GM12878 (cell line): ENCODE measurements around the gene DES. TPM values are rescaled to one million over a fixed set of nuclear protein-coding genes. Genes with fewer than 3 reads are reported as not detected.

Experiments
- ATAC-seq: fragments of 200-7000 bp; cut with Tn5 transposase; 3 replicates; pipeline ENCODE4 v1.9.1; 2020; ENCODE audit warnings: mild to moderate bottlenecking, moderate library complexity
- BruUV-seq: library from RNA; stranded (reverse); fragments of 400-500 nt; replicated peaks from 2 replicates; lab custom pipeline; 2021; lab: Mats Ljungman, UMichigan
- CTCF ChIA-PET: fragments of 300-600 bp; sonication (Branson Sonifier 250); formaldehyde crosslinking; extraction: SDS; loops from one replicate; lab custom pipeline; 2021; ENCODE audit warnings: inconsistent platforms; lab: Yijun Ruan, JAX
- POLR2A ChIA-PET: fragments of 350-600 bp; formaldehyde crosslinking; extraction: SDS; loops from one replicate; lab custom pipeline; 2021; ENCODE audit warnings: inconsistent platforms; lab: Charles Lee
- RAD21 ChIA-PET: fragments of 300-600 bp; sonication (Branson Sonifier 250); formaldehyde crosslinking; loops from one replicate; lab custom pipeline; 2023; ENCODE audit warnings: antibody characterized with exemption; ENCODE audit not compliant: unreplicated experiment; lab: Charles Lee
- SMC1A ChIA-PET: fragments of 300-600 bp; sonication (Branson Sonifier 250); formaldehyde crosslinking; loops from one replicate; lab custom pipeline; 2023; ENCODE audit not compliant: unreplicated experiment, uncharacterized antibody; lab: Charles Lee
- DNase-seq: peaks from one replicate; pipeline ENCODE4 v3.0.0-alpha.2; 2011; ENCODE audit warnings: low read depth, low spot score
- FAIRE-seq: peaks from 3 replicates; lab custom pipeline; 2011; peaks lifted over from hg19 to GRCh38; lab: Jason Lieb, UNC
- H2AFZ ChIP-seq: 2 replicates; pipeline ENCODE4 v1.6.0; 2011; ENCODE audit warnings: low read depth, low read length, control low read depth; ENCODE audit not compliant: control insufficient read depth
- H3K27ac ChIP-seq: 2 replicates; pipeline ENCODE4 v1.5.1; 2011; ENCODE audit warnings: control low read depth; ENCODE audit not compliant: control insufficient read depth, insufficient read depth
- H3K27me3 ChIP-seq, 2 experiments: replicated peaks in 1 of 2; 2 replicates each; pipeline versions ENCODE4 v1.6.0 to v1.6.1; 2011; ENCODE audit warnings: low read length in 1 of 2; ENCODE audit not compliant: control insufficient read depth in 2 of 2, insufficient read depth in 2 of 2
- H3K36me3 ChIP-seq, 2 experiments: 2 replicates each; pipeline ENCODE4 v1.5.1; 2011; ENCODE audit warnings: low read length in 1 of 2; ENCODE audit not compliant: control insufficient read depth in 2 of 2, insufficient read depth in 2 of 2
- H3K4me1 ChIP-seq: 2 replicates; pipeline ENCODE4 v1.6.1; 2011; ENCODE audit warnings: mild to moderate bottlenecking, low read length, moderate library complexity, mixed read lengths; ENCODE audit not compliant: control insufficient read depth, insufficient read depth
- H3K4me2 ChIP-seq: 2 replicates; pipeline ENCODE4 v1.6.0; 2011; ENCODE audit warnings: control low read depth; ENCODE audit not compliant: control insufficient read depth, insufficient read depth
- H3K4me3 ChIP-seq: fragments of 200-600 bp; sonication (generic); 2 replicates; pipeline ENCODE4 v1.5.1; 2016
- H3K79me2 ChIP-seq: 2 replicates; pipeline ENCODE4 v1.6.0; 2011; ENCODE audit warnings: low read length; ENCODE audit not compliant: control insufficient read depth, insufficient read depth
- H3K9ac ChIP-seq: 2 replicates; pipeline ENCODE4 v1.8.0; 2011; ENCODE audit warnings: low read length, control low read depth, mixed read lengths; ENCODE audit not compliant: control insufficient read depth, insufficient read depth
- H3K9me3 ChIP-seq: replicated peaks from 3 replicates; pipeline ENCODE4 v1.5.1; 2011; ENCODE audit warnings: mild to moderate bottlenecking, low read length; ENCODE audit not compliant: control insufficient read depth, insufficient read depth
- H4K20me1 ChIP-seq: 2 replicates; pipeline ENCODE4 v1.6.0; 2011; ENCODE audit not compliant: control insufficient read depth, insufficient read depth
- EZH2 ChIP-seq: IDR thresholded peaks from 2 replicates; pipeline ENCODE4 v1.6.1; 2012; ENCODE audit warnings: low read depth, mild to moderate bottlenecking, control low read depth, inconsistent platforms, low read length, borderline replicate concordance; ENCODE audit not compliant: control insufficient read depth
- IKZF2 ChIP-seq, 2 experiments: fragments of 450-650 bp; IDR thresholded peaks; 2 replicates each; pipeline ENCODE4 v1.6.1; 2017; ENCODE audit warnings: mild to moderate bottlenecking in 2 of 2, moderate library complexity in 2 of 2
- MYC ChIP-seq: IDR thresholded peaks from 2 replicates; pipeline ENCODE4 v1.6.1; 2011; ENCODE audit warnings: mild to moderate bottlenecking, low read length, moderate library complexity, inconsistent platforms; ENCODE audit not compliant: insufficient read depth, insufficient replicate concordance, insufficient read length, severe bottlenecking
- WGBS: methylation state at CpG from one replicate; pipeline ENCODE4 v1.1.6; 2016; ENCODE audit warnings: low lambda C conversion rate; ENCODE audit not compliant: insufficient replicate concordance, insufficient coverage; ENCODE audit errors: missing lambda C conversion rate; 5-methylcytosine and 5-hydroxymethylcytosine counted together
- in situ Hi-C: fragments of 300-500 bp; cut with MboI; formaldehyde crosslinking; loops from 9 replicates; pipeline ENCODE4 v1.14.3; 2018; ENCODE audit warnings: mixed read lengths
- intact Hi-C: fragments of 100-400 bp; cut with micrococcal nuclease; formaldehyde crosslinking; loops from one replicate; pipeline ENCODE4 v1.14.2; 2022; ENCODE audit not compliant: unreplicated experiment
- polyA plus RNA-seq, 11 experiments: library from polyadenylated mRNA; depleted of rRNA in 4 of 11; unstranded in 6 of 11; stranded (reverse) in 5 of 11; fragments of >200 nt; fragmentation: Nextera tagmentation in 4 of 11; fragmentation: Illumina TruSeq in 1 of 11; extraction: Ambion mirVana in 4 of 11; extraction: Trizol in 1 of 11; gene quantifications; 1 replicate in 1 of 11; 2 replicates in 10 of 11; pipeline versions ENCODE4 v1.2.1 to v1.2.3, GENCODE V29; 2011 to 2016; ENCODE audit warnings: inconsistent platforms in 2 of 11, missing spikeins in 2 of 11, low read depth in 1 of 11
- total RNA-seq, 4 experiments: library from RNA; depleted of rRNA in 3 of 4; stranded (reverse); fragments of >200 nt in 3 of 4; fragmentation: Illumina TruSeq in 1 of 4; extraction: Trizol in 1 of 4; gene quantifications; 2 replicates each; pipeline versions ENCODE4 v1.2.1 to v1.2.3, GENCODE V29; 2013 to 2021
- TF ChIP-seq, protein P1 (sequence below): fragments of 450-650 bp; IDR thresholded peaks from 2 replicates; pipeline ENCODE4 v1.6.1; 2018; ENCODE audit warnings: borderline replicate concordance, mild to moderate bottlenecking; ENCODE audit not compliant: partially characterized antibody

Gene DES
- total and polyA plus RNA-seq, 10 of the 15 experiments (the other 5 are each of a cell fraction or from before 2014, with no cell fraction given) = 0.80 TPM; not detected in 9

DNA sequence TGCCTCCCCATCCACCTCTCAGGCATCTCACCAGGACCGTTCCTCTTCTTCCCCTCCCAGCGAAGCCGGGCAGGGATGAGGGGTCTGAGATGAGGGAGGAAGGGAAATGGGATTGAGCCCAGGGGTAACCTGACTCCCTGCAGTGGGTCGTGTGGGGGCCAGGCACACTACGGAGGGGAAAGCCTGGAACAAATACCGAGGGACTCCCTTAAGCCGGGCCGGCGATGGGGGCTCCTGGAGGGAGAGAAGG is 16.2 kb downstream of the DES start:
- Histone ChIP-seq H3K4me1 (no peaks in the 10 kb centered on the region), H3K79me2 (no peaks in the 10 kb centered on the region), H3K4me3 (no peak overlapping the region), H3K9ac (no peak overlapping the region), H3K27ac (no peak overlapping the region), H3K27me3 (peaks cover 4 to 15% of the 10 kb centered on the region in 2 experiments; a peak in 3 of 4 replicates), H4K20me1 (no peaks in the 10 kb centered on the region; the same call in 1 of the 2 replicates), H3K9me3 (no peaks in the 10 kb centered on the region), H2AFZ (no peak overlapping the region), H3K36me3 (no peaks in the 10 kb centered on the region), H3K4me2 (no peak overlapping the region)
- CTCF ChIA-PET = interaction anchor here (1.0 to 1.6 kb wide), 2 partner anchors 15 to 32 kb away, joined by 3 to 10 read pairs; no protein-coding TSS in a partner anchor
- SMC1A ChIA-PET = interaction anchor here (1.0 kb wide), 1 partner anchor 139 kb away, joined by 3 read pairs; no protein-coding TSS in a partner anchor
- FAIRE-seq (no peak), ATAC-seq (no peak), DNase-seq (no peak)
- TF ChIP-seq IKZF2 (IDR thresholded peaks at IDR 0.05) (no peak), EZH2 (no peak), MYC (no peak)
- TF ChIP-seq, protein P1, sequence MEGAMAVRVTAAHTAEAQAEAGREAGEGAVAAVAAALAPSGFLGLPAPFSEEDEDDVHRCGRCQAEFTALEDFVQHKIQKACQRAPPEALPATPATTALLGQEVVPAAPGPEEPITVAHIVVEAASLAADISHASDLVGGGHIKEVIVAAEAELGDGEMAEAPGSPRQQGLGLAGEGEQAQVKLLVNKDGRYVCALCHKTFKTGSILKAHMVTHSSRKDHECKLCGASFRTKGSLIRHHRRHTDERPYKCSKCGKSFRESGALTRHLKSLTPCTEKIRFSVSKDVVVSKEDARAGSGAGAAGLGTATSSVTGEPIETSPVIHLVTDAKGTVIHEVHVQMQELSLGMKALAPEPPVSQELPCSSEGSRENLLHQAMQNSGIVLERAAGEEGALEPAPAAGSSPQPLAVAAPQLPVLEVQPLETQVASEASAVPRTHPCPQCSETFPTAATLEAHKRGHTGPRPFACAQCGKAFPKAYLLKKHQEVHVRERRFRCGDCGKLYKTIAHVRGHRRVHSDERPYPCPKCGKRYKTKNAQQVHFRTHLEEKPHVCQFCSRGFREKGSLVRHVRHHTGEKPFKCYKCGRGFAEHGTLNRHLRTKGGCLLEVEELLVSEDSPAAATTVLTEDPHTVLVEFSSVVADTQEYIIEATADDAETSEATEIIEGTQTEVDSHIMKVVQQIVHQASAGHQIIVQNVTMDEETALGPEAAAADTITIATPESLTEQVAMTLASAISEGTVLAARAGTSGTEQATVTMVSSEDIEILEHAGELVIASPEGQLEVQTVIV = no peak
- intact Hi-C loops (no loop called here), in situ Hi-C loops (no loop called here)
- BruUV-seq = no TSS peak
- POLR2A ChIA-PET = no interaction called here
- 55% methylated on average over 4 of the region's 9 CpGs for WGBS
- RAD21 ChIA-PET = interaction anchor here (1.0 kb wide), 1 partner anchor 31 kb away, joined by 3 read pairs; no protein-coding TSS in a partner anchor
